ENCODE measurements around the gene RPP25L.

The RPP25L gene

DNA sequence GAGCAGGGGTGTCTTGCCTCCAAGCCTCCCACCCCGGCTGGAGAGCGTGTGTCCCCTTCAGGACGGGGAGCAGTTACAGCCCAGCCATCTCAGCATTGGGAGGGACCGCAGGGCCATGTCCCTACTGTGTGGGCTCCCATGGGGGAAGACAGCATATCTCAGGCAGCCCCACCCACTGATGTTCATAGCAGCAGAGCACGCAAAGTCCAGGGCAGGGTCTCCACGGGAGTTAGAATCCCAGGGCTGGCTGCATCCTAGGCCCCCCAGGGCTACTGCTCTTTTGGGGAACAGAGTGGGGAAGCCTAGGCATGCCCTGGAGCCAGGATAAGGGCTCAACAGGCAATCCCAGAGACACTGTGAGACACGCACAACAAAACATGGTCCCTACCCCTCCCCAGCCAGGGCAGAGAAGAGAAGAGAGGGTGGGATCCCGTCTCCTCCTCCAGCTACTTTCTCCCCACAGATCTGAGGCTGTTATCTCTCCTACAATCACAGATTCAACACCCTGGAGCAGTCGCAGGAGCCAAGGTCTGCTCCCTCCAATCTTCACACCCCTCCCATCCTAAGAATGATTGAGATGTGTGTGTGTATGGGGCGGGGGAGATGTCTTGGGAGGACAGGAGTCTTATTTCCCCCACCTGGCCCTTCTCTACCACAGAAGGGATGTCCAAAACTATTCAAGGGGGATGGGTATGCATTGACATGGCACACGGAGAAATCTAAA, 25.8 kb downstream of the RPP25L start:
- no peak for DNase-seq (ENCODE audit: low read depth in 2 of 2)

DNA sequence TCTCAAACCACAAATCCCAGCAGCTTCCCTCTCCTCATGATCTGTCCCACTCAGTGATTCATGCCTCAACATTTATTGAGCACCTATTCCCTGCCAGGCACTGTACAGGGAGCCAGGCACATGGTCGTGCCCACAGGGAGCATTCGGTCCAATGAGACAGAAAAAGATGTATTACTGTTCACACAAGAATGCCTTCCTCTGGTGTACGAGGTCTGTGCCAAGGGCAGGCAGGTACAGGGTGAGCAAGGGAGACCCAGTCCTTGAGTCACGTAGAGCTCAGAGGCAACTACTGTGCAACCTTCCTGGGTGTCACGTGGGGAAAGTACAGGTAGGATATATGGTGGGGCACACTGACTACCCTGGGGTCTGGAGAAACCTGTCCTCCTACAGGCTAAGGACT, 26.9 kb downstream of the RPP25L start:
- no peak for DNase-seq (ENCODE audit: low read depth in 2 of 2)

DNA sequence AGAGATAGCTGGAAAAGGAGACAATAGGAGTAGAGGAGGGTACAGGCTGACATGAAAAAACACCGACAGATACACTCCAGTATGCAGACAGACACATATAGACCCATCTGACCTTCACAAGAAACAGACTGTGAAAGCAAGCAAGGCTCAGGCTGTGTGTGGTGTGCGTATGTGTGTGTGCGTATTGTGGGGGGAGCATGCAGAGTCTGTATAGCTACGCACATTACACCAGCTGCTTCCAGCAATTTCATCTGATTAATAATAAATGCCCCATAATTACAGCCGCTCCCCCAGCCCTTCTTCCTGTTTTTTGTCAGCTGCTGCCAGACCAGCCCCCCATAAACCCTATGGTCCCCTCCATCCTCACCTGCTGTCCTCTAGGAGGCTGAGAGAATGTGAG, 29.1 kb downstream of the RPP25L start:
- DNase-seq (ENCODE audit: low read depth in 2 of 2) = no peak

DNA sequence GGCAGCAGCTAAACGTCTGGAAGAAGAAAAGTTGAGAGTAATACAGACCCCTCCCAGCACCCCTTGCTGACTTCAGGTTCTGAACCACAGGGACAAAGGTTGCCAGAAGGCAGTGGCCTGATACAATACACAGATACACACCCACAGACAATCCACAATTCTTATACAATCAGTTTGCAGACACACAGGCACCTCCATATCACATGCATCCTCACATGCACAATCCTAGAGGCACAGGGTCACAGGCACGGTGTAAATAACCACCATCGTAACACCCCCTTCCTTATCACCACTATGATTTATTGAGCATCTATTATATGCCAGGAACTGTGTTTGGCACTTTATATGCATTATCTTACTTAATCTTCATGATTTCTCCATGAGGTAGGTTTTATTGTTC, 30.6 kb downstream of the RPP25L start:
- DNase-seq (ENCODE audit: low read depth in 2 of 2) = no peak

DNA sequence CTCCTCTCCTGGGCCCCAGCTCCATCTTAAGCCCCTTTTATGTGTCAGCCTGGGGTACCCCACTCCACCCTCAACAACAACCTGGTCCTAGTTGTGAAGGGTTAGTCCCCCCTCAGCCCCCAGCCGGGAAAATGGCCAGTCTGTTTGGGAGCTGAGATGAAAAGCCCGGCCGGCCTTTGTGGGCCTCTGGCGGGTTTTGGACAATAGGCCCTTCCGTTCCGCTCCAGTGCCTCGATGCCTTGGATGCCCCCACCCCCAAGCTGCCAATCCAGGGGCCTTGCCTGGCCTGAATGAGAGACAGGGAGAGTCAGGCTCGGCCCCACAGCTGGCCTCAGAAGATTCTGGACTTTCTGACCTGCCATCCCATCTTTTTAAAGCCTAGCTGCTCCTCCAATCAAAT, 31.5 kb downstream of the RPP25L start:
- DNase-seq (ENCODE audit: low read depth in 2 of 2) = no peak

DNA sequence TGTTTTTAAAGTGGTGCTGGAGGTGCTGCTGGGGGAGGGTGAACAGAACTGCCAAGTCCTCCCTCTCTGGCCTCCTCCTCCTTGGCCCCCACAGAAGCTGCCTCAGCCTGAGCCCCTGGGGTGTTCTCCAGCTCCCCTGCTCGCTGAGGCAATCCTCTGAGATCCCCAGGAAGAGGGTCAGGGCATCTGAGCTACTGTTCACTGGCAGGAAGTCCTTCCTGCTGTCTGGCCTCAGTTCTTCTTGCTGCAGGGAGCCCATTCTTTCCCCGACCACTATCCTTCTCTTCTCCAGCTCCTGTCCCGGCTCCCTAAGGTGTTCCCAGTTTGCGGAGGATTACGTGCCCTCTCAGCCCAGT, 32.1 kb downstream of the RPP25L start:
- no peak for DNase-seq (ENCODE audit: low read depth in 2 of 2)

DNA sequence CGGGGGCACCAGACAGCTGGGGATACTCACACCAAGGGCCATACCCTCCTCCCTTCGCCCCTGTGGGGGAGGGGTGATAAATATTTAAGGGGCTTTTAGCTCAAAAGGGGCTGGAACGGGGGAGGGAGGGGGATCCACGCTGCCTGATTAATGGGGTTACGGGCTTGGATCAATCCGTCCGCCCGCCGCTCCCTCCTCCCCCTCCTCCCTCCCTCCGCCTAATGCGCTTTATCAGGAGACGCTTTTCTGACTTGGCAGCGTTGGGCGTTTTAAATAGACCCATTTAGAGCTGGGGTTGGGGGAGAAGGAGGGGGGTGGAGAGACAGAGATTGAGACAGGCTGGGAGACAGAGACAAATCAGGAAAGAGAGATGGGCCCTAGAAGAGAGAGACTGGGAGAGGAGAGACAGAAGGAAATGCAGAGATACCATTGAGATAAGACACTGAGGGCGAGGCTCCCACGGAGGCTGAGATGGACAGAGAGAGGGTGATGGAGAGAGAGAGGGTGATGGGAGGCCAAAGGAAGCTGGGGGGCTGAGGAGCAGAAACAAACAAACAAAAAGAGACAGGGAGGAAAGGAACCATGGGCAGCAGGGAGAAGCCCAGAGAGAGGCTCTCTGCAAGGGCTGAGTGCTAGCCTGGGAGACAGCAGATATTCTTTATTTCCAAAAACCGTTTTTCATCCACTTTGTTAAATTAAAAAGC, 32.6 kb downstream of the RPP25L start:
- DNase-seq (ENCODE audit: low read depth in 2 of 2) = no peak

DNA sequence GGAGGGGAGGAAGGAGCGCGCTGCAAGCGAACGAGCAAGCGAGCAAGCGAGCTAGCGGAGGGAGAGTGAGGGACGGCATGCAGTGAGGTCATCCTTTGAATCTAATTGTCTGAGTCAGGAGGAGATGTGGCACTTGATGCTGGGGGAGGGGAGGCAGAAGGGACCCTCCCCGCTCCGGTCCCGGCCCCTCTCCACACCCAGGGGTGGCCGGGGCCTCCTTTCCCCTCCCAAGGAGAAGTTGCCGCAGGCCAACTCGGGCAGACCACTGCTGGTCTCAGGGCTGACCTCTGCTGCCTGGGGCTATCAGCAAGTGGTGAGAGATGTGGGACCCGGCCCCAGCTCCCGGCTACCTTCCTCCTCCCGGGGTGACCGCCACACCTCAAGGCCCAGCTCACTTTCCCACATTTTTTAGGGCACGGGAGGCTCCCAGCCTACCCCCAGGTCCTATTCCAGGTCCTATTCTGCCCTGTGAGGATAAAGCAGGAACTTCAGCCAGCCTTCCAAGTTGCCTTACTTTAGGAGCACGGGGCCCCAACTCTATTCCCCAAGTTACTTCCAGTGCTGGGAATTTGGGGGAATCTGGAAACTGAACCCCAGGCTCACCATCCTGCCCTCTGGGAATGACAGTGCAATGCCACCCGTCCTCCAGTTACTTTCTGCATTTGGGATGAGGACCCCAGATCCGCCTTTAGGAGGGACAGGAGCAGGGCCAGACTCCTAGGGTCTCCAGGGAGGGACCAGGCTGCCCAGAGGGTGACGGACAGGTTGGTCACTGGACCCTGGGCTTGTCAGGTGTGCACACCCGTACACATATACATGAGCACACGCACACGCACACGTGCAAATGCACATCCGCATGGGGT, 33.4 kb downstream of the RPP25L start:
- no peak for DNase-seq (ENCODE audit: low read depth in 2 of 2)

DNA sequence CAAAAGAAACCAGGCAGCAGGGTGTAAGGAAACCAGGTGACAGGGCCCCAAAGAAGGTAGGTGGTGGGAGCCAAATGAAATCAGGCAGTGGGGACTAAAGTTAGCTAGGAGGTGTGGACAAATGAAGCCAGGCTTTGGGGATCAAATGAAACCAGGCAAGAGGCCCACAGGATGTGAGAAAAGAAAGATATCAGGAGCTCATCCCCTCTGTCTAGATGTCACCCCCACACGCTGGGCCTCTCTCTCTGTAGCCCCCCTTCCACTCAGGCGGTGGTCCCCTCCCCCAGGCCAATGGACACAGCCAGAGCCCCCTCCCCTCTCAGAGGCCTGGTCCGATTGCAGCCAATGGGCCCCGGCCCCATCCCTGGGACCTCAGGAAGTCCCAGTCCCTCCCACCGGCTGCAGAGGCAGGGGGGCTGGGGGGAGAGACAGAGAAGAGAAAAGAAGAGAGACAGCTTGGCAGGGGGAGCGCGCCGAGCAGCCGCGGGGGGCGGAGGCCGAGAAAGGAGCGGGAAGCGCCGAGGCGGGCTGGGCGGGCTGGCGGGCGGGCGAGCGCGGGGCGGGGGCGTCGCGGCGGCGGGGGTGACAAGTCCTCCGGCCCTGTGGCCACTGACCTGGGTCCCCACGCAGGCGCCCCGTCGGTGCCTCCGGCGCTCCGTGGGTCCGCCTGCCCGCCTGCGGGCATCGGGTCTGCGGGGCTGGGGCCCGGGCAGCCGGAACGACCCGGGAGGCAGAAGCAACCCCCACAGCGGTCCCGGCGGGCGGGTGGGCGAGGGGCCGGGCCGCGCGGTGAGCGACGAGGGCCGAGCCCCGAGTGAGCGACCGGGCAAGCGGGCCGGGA, 34.3 kb downstream of the RPP25L start:
- DNase-seq (ENCODE audit: low read depth in 2 of 2) = no peak

DNA sequence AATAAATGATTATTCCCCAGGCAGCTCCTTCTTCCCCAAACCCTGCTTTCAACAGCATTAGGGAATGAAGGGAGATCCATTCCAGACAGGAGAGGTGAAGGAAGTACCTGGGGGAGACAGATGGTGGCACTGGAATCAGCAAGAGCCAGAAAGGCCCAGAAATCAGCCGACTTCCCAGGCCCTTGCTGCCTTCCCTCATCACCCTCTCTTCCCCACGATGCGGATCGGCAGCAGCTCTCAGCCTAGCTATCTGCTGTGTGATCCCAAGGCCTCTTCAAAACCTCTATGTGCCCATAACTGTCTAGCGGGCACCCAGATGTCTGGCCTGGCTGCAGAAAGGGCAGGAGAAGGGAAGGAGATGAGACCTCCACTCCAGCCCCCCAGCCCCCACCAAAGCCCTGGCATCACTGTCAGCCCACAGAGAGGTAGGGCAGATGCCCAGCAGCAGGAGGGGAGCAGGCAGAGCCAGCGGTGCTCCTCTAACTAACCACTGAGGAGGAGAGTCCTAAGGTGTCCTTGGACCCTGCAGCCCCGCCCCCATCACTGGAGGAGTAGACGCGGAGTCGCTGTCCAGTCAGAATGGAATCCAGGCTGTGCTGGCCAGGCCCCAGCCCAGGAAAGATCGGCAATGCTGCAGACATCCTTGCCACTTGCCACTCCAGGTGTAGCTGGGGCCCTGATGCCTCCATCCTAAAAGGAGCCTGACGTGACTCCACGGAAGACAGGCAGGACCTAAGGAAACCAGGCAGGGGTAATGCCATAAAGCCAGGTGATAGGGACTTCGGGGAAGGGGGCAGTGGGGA, 35.1 kb downstream of the RPP25L start:
- no peak for DNase-seq (ENCODE audit: low read depth in 2 of 2)

DNA sequence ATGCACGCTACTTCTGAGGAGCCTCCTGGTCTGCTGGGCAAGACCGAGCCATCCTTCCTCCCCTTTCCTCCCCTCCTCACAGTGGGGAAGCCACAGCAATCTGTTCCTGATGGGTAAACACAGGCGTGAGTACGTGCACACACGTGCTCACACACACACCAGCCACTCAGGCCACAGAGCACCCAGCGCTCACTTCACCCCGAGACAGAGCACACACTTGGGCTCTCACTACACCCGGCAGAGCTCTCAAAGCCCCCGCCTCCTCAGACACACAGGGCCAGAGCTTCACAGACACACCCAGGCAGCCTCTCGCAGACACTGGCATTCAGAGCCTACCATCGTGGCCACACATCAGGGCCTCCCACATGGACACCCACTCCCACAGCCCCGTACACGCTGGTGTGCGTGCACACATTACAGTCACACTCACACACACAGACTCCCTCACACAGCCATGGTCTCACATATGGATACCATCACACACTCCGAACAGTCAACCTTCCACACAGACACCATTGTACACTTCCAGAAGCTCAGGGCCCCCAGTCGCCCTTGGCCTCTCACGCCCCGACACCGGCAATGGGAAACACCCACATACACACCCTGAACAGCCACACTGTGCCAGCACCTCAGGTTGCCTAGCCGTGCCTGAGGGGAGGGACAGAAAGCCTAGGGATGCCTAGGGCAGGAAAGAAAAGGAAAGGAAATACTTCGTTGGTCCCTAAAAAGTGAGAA, 35.9 kb downstream of the RPP25L start:
- DNase-seq (ENCODE audit: low read depth in 2 of 2) = no peak

DNA sequence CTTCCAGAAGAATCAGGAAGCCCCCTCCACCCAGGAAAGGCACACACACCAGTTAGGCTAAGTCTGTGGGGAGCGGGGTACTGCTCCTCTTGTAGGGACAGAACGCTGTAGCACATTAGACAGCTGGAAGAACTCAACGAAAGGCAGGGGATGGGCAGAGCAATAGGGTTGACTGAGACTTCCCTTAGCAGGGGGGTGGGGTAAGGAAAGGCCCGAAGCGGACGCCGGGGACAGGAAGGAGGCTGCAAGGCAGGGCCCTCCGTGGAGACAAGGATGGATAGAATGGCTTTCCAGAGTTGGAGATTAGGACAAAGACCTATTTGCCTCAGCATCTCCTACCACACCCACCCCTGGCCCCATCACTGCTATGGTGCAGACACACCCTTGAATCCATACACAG, 36.7 kb downstream of the RPP25L start:
- no peak for DNase-seq (ENCODE audit: low read depth in 2 of 2)

DNA sequence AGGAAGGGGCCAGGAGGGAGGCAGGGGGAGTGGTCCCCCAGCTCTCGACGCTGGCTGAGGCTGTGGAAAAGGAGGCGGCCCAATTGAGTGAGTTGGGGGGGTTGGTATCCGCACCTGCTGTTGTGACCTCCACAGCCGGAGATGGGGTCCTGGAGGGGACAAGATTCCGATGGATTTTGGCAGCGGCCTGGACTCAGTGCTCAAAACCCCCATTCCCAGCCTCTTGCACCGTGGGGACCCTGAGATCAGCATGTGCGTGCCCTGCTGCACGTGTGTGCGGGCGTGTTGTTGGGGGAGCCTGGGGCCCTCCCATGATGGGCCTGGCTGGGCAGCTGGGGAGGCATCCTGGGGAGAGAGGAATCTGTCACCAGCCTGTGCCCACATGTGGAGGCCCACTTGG, 37.3 kb downstream of the RPP25L start:
- DNase-seq (ENCODE audit: low read depth in 2 of 2) = no peak

DNA sequence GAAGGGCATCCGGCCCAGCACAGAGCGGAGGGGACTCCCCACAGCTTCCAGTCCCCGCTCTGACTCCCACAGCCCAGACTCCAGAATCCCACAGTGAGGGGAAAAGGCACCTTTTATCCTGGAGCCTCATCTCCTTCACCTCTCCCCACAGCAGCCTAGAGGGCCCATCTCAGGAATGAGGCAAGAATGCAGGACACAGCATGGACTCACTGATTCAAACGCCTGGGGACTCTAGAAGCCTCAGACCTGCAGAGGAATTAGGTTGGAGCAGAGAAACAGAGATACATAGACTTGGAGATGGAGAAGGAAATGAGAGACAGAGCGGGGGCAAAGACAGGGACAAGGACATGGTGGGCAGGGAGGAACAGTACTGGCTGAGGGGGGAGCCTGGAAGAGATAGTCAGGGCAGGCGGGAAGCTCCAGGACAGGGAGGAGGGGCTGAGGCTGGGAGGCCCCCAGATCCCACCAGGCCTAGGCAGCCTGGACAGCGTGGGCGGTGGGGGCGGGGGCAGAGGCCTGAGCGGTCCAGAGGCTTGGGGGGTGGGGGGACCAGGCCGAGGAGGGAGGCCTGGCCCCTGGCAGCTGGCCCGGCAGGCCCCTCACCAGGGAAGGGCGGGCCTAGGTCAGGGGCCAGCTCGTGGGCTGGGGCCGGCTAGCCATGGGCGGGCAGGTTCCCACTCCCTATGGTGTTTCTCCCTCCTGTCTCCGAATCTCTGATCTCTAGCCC, 38.1 kb downstream of the RPP25L start:
- no peak for DNase-seq (ENCODE audit: low read depth in 2 of 2)

DNA sequence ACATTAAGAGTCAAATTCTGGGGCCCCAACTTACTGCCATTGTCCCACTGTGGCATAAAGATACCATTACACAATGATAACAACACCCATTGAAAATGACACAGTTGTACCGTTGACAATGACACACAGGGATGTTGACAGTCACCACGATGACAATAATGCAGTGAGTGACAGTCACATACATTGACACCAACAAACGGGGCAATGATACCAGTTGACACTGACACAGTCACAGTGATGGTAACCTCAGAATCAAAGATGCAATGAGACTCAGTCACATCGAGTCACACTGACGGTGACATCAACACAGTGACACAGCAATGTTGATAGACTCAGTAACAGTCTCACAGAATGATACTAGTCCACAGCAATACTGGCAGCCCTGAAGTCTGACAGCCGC, 39.3 kb downstream of the RPP25L start:
- no peak for DNase-seq (ENCODE audit: low read depth in 2 of 2)

DNA sequence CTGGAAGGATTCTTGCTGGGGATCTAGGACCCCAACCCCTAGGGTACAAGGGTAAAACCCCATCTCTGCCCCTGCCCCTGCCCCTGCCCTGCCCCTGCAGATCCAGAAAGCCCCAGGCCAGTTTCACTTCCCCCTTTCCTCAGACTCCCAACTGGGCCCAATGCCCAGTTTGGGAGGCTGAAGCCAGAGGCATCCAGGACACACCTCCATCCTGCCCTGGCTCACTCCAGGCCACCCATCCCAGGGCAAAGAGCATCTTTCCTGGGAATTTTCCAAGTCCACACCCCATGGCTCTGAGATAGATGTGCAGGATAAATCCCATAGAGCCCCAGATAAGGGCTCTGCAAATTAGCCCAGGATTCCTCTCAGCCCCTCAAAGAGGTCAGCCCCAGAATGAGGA, 39.8 kb downstream of the RPP25L start:
- no peak for DNase-seq (ENCODE audit: low read depth in 2 of 2)

DNA sequence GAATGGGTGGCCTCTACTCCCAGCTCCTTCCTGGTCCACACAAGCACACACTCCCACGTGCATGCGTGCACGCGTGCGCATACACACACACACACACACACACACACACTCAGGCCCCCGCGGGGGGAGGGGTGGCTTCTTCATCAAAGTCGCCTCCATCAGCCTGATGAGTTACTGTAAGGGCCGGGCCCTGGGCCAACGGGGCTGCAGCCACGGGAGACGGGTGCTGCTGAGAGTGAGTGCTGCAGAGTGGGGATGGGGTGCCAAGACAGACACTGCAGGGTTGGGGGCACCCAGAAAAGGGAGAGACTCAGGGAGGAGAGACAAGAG, 40.5 kb downstream of the RPP25L start:
- DNase-seq (ENCODE audit: low read depth in 2 of 2) = no peak

DNA sequence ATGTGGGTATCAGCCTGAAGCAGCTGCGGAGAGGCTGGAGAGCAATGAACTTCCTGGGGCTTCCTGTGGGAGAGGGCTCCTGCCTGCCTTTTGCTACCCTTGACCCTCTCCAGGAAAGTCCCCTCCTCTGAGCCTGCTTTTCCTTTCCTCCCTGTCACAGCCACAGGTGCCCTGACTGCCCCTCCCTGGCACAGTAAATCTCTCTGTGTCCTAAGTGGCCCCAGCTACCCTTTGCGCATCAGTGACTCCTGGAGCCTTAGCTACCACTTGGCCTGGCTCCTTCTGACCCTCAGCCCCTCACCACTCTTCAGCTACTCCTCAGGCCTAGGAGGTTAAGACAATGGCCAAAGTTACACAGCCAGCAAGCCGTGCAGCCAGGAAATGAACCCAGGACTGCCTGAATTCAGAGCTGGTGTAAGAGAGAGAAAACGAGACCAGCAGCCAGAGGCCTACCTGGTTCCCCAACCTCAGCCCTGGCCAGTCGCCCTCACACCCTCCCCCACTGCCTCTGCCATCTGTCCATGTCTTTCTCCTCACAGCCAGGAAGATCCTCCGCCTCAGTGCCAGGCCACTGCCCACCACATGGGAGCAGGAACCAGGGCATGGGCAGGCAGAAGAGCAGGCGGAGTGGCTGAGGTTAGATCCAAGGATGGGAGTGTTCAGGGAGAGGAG, 41.0 kb downstream of the RPP25L start:
- no peak for DNase-seq (ENCODE audit: low read depth in 2 of 2)

DNA sequence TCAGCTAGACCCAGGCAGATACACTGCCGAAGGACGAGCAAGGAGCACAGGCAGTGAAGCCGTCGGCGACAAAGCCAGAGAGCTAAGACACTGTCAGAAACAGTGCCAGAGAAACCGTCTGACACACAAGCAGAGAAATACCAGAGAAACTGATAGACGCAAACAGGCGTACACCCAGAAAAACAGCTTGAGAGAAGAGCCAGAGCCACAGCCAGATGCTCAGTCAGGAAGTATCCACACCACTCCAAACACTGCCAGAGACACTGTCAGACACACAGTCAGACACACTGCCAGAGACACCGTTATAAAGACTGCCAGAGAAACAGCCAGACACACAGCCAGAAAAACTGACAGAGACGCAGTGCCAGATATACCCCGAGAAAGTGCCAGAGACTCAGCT, 41.5 kb downstream of the RPP25L start:
- DNase-seq (ENCODE audit: low read depth in 2 of 2) = no peak
